Embryonic facial prominence (tissue), 1 donor: ENCODE results near the gene SLC16A5.
A peak's percentile ranks its signal among the peaks of the same experiment; 100 is the strongest.
"Not testable (repeated sequence)": the region's sequence is repeated elsewhere in the genome, so short reads cannot be mapped to it uniquely, and the experiment has no call there.

Experiments
- DNase-seq: peaks from one replicate; pipeline ENCODE4 v3.0.0-alpha.2; 2016; ENCODE audit errors: extremely low spot score

The SLC16A5 gene

GRCh38 chr17:75087558-75088453, at the start of gene SLC16A5:
SLC16A5 (plus strand) TSS chr17:75087954; CDS start chr17:75093637, 5,683 bp downstream.
- DNase-seq: no peak

- no peak for DNase-seq
Measured at GRCh38 chr17:75039238-75039637, 48.5 kb upstream of the SLC16A5 start.

GRCh38 chr17:75041656-75042280, 46.0 kb upstream of the SLC16A5 start:
- no peak for DNase-seq

GRCh38 chr17:75043789-75044188, 44.0 kb upstream of the SLC16A5 start:
- DNase-seq: not testable (repeated sequence)

GRCh38 chr17:75044716-75045115, 43.0 kb upstream of the SLC16A5 start:
- DNase-seq: no peak

GRCh38 chr17:75045946-75046406, 41.8 kb upstream of the SLC16A5 start:
- not testable (repeated sequence) for DNase-seq

- DNase-seq: peak; percentile 90
Measured at GRCh38 chr17:75046407-75047289, 41.1 kb upstream of the SLC16A5 start, which contains the start of the genes ATP5PD and KCTD2. ATP5PD (minus strand) TSS chr17:75046969; CDS start chr17:75042650, 4,319 bp downstream. KCTD2 (plus strand) TSS chr17:75047225; CDS start chr17:75047251, 26 bp downstream.

GRCh38 chr17:75047398-75048098, 40.2 kb upstream of the SLC16A5 start:
- DNase-seq: peak; percentile 16

- DNase-seq: peak; percentile 4
Measured at GRCh38 chr17:75048249-75048878, 39.4 kb upstream of the SLC16A5 start.

GRCh38 chr17:75049057-75049456, 38.7 kb upstream of the SLC16A5 start:
- peak; percentile 3 for DNase-seq

- no peak for DNase-seq
Measured at GRCh38 chr17:75049706-75050105, 38.0 kb upstream of the SLC16A5 start.

GRCh38 chr17:75051941-75052340, 35.8 kb upstream of the SLC16A5 start:
- DNase-seq: no peak

GRCh38 chr17:75059369-75060345, 28.1 kb upstream of the SLC16A5 start:
- DNase-seq: peak; percentile 51

- no peak for DNase-seq
Measured at GRCh38 chr17:75060434-75061054, 27.2 kb upstream of the SLC16A5 start.

GRCh38 chr17:75061055-75061438, 26.7 kb upstream of the SLC16A5 start:
- no peak for DNase-seq

GRCh38 chr17:75061618-75062017, 26.1 kb upstream of the SLC16A5 start:
- no peak for DNase-seq

GRCh38 chr17:75063201-75063600, 24.6 kb upstream of the SLC16A5 start:
- DNase-seq: no peak

GRCh38 chr17:75063626-75064025, 24.1 kb upstream of the SLC16A5 start:
- no peak for DNase-seq

GRCh38 chr17:75064040-75064439, 23.7 kb upstream of the SLC16A5 start:
- DNase-seq: no peak
